ENCODE data around the gene MICALL1.

MICALL1 gene

DNA sequence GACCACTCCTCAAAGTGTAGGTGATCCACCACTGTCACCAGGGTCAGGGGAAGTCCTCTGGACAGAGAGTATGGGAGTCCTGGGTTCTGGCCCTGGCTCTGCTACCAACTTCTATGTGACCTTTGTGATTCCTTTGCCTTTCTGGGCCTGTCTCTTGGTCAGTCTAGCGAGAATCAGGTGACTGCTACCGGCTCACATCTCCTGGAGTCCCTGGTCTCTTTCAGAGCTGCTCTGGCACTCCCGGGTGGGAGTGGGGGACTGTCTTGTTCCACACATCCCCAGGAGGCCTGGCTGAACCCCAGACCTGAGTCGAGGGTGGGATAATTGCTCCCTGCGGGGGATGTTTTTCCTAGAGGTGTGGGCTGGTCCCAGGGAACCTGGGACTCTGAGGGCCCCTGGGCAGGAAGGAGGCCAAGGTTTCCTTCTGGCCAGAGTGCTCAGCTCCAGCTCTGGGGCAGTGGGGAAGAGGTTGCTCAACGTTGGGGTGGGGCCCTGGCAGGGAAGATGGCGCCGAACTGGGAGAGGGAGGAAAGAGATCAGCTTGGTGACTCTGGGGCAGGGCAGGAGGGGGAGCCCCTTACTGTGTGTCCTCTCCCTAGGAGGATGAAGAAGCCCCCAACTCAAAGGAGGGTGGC lies 76.2 kb downstream of the MICALL1 start:
- FAIRE-seq (no peak), DNase-seq (ENCODE audit: low spot score) (no peak)

DNA sequence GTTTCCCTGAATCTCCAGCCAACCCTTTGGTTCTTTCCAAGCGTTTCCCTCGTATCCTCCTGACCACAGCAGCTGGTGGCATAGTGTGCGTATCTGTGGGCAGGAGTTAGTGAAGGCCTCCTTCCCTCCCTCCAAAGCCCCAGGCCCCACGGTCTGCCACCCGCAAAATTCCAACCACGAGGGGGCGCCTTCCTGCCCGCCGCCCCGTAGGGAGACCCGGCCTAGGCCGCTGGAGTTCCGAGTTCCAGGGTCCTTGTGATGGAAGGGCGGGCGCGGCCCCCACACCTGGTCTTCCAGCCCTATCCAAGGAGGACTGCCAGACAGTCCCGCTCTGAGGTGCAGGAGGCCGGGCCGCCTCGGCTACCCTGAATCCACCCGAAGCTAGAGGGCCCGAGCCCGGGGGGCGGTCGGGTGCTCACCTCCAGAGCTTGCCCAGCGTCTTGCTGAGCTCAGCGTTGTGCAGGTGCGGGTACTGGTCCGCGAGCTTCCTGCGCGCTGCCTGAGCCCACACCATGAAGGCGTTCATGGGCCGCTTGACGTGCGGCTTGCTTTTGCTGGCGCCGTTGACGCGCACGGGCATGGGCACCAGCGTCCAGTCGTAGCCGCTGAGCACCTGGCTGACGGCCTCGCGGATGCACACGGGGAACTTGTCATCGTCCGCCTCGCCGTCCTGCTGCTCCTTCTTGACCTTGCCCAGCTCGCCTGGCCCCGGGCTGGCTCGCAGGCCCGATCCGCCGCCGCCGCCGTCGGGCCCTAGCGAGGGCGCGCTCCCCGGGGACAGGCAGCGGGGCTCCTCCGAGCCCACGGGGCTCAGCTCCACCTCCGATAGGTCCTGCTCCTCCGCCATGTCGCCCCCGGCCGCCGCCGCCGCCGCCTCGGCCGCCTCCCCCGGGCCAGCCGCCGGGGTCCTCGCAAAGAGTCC lies 77.1 kb downstream of the MICALL1 start:
- DNase-seq (ENCODE audit: low spot score) = no peak
- FAIRE-seq = peak; percentile 9

DNA sequence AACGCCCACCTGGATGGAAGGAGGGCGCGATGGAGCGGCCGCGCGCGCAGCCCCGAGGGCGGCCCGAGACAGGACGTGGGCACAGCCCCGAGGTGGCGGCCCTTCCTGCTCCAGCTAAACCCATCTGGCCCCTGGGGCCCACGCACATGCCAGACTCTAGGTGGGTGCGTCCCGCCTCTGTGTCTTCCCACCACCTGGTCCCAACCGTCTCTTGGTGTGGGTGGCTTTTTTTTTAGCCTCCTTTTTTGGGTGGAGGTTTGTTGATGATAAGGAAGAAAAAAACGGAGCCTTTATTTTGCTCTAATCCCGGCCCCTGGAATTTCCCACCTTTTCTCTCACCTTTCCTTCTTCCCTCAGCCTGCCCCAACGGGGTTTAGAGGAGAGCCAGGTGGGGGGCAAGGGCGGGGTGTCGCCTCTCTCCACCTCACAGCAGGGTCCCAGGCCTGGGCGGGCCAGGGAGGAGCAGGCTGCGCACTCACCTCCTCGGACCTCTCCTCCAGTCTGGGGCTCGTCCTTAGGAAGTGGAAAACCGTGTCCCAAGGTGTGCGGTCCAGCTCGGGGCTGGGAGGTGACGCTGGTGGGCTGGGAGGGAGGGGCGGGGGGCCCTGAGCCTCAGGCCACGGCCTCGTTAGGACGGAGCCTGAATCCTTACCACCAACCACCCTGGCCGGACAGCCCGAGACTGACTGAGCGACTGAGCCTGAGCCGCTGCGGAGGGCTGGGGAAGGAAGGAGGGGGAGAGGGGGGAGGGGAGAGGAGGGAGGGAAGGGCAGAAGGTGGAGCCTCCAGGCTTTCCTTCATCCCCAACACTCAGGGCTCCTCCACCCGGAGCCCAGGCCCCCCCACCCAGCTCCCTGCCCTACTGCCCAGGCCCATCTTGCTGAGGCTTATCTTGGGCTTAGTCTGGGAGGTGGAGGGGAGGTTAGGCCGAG lies 78.0 kb downstream of the MICALL1 start, which contains the start of gene SOX10:
TSS of gene SOX10 (minus strand) at position 696 of the 932 bp plus-strand sequence. CDS start 771 bp downstream, outside the sequence.
- FAIRE-seq = no peak
- DNase-seq (ENCODE audit: low spot score) = no peak

- no peak for DNase-seq (ENCODE audit: low spot score)
- FAIRE-seq = no peak
Observed at GRCh38 chr22:37985050-37985585, 79.0 kb downstream of the MICALL1 start.

GRCh38 chr22:37985751-37986281 lies 79.7 kb downstream of the MICALL1 start:
- no peak for FAIRE-seq

GRCh38 chr22:37986371-37986770 lies 80.3 kb downstream of the MICALL1 start:
- DNase-seq (ENCODE audit: low spot score) = no peak
- no peak for FAIRE-seq

More at GRCh38 chr22:37985751-37986281, 79.7 kb downstream of the MICALL1 start:
- DNase-seq (ENCODE audit: low spot score) = no peak

DNA sequence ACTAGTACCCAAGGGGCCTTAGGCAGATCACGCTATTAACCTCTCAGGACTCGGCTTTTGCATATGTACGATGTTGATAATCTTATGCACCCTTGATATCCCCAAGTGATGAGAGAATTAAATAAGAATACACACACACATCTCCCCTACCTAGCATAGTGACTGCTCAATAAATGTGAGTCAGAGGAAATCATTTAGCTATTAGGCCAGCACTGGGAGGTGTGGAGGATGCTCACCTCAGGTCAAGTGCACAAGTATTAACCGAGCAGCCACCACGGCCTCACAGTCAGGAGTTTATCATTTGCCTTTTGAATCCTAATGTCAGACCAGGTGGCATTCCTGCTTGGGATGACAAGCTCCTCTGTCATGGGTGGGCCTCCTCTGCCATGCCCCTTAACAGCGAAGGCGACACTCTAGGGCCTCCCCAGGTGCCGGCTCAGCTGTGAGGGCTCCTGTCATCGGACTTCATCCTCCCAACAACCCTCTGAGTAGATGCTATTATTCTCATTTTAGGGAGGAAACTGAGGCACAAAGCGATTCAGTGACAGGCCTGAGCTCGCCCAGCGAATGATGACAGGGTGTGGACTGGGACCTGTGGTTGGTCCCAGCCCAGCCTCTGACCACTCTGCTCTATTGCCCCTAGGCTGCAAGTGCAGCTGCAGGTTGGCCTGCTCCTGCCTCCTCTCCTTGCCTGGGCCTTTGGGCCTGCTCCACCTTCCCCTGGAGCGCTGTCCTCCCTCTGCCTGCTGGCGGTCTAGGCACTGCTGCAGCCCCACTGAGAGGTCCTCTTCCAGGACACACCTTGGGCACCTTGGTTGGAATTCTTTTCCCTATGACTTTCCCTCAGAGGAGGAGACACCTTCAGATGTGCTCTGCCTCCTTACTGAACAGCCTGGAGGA lies 83.3 kb downstream of the MICALL1 start:
- no peak for DNase-seq (ENCODE audit: low spot score)
- peak; percentile 42 for FAIRE-seq

DNA sequence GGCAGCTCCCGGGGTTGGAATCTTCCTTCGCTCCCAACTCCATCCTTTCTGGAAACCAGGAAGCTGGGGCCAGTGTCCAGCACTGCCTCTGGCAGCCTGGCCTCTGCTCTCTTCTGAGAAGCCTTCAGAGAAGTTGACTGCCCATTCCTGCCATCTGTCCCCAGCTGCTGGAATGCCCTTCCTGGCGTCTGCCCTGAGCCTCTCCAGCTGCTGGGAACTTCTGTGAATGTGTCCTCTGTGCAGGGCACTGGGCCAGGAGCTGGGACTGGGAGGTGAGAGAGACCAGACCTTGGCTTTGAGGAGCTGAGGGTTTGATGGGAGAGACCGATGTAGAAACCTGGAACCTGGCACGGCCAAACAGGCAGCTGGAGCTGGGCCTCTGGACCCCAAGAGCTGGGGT lies 84.2 kb downstream of the MICALL1 start:
- DNase-seq (ENCODE audit: low spot score) (no peak), FAIRE-seq (no peak)

GRCh38 chr22:37990862-37991261 lies 84.8 kb downstream of the MICALL1 start:
- DNase-seq (ENCODE audit: low spot score) (no peak), FAIRE-seq (no peak)

GRCh38 chr22:37991731-37992442 lies 85.8 kb downstream of the MICALL1 start:
- DNase-seq (ENCODE audit: low spot score) = no peak
- FAIRE-seq = peak; percentile 55
